HL-60/S4 treated with retinoic acid at 250 ng/mL for 4 days and 3 days (cell line): ENCODE data around the gene SLC9A3.

Experiments used
- in situ Hi-C: fragments of 300-500 bp; cut with MboI; formaldehyde crosslinking; loops from 2 replicates; pipeline ENCODE4 v1.7.0; 2022; ENCODE audit warnings: low sequenced_read_pairs

The SLC9A3 gene

GRCh38 chr5:422323-423232 is 101.7 kb downstream of the SLC9A3 start:
- in situ Hi-C loops: no loop called here

GRCh38 chr5:421901-422300 is 102.3 kb downstream of the SLC9A3 start:
- in situ Hi-C loops: no loop called here

GRCh38 chr5:421287-421880 is 102.9 kb downstream of the SLC9A3 start:
- in situ Hi-C loops: no loop called here

GRCh38 chr5:420632-421286 is 103.5 kb downstream of the SLC9A3 start:
- in situ Hi-C loops: no loop called here
